Activated CD4-positive, alpha-beta T cell treated with anti-CD3 and anti-CD28 coated beads, Interleukin-2, amount 10 ng/mL, durations not matched to agents 24 days and 14 days (primary cell): ENCODE measurements around the gene XKR3. TPM values are rescaled to one million over a fixed set of nuclear protein-coding genes. Genes with fewer than 3 reads are reported as not detected.
"Not testable (repeated sequence)": the region's sequence is repeated elsewhere in the genome, so short reads cannot be mapped to it uniquely, and the experiment has no call there.

Source experiments
- DNase-seq: peaks from one replicate; pipeline ENCODE4 v3.0.0; 2022
- H3K27ac Mint-ChIP-seq: one replicate; pipeline ENCODE4 v1.8.0; 2022; ENCODE audit warnings: mild to moderate bottlenecking, mixed read lengths
- H3K27me3 Mint-ChIP-seq: one replicate; pipeline ENCODE4 v1.8.0; 2022; ENCODE audit warnings: mixed read lengths
- H3K36me3 Mint-ChIP-seq: one replicate; pipeline ENCODE4 v1.8.0; 2022; ENCODE audit warnings: low read depth, mild to moderate bottlenecking, mixed read lengths
- H3K4me1 Mint-ChIP-seq: one replicate; pipeline ENCODE4 v1.8.0; 2021; ENCODE audit warnings: mixed read lengths
- H3K4me3 Mint-ChIP-seq: one replicate; pipeline ENCODE4 v1.8.0; 2022; ENCODE audit warnings: mild to moderate bottlenecking, moderate library complexity, mixed read lengths
- H3K9me3 Mint-ChIP-seq: one replicate; pipeline ENCODE4 v1.8.0; 2021; ENCODE audit warnings: mixed read lengths
- intact Hi-C: fragments of 100-400 bp; cut with micrococcal nuclease; formaldehyde crosslinking; loops from one replicate; pipeline ENCODE4 v1.15.1; 2023
- total RNA-seq: library from RNA; stranded (reverse); gene quantifications from 2 replicates; pipeline ENCODE4 v1.2.3, GENCODE V29; 2022

Gene XKR3
- total RNA-seq, 1 donor from 2014 or later, result not detected

DNA sequence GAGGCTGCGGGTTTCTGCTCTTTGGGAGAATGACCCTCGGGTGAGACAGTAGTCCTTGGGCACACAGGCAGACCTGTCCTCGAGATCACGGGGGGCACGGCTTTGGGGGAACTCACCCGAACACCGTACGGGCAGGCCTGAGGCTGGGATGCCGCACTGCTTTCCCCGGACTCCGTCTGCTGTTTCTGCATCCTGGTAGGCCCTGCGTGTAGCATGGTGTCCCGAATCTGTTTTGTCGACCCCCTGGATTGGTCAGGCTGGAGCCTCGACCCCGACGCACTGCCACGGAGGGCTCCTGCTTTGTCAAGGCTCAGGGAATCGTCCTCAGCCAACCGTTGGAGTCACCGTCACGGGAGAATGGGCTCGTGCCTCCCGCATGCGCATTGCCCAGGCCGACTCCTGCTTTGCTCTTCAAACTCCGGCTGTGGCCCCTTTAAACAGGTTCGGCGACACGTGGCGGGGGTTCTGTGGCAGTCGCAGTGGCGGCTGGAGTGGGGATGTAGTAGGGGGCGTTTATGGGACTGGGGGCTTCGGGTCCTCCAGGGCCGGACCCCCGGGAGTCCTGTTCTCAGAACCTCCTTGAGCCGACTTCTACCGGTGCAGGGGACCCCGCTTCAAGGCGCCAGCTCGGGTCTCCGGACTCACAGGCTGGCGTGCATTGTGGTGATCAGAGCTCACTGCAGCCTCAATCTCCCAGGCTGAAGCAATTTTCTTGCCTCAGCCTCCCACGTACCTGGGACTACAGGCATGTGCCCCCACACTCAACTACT, 76.9 kb downstream of the XKR3 start:
- H3K27ac Mint-ChIP-seq, H3K27me3 Mint-ChIP-seq, H3K4me1 Mint-ChIP-seq, DNase-seq, intact Hi-C loops, H3K36me3 Mint-ChIP-seq, H3K9me3 Mint-ChIP-seq, H3K4me3 Mint-ChIP-seq: not testable (repeated sequence)

DNA sequence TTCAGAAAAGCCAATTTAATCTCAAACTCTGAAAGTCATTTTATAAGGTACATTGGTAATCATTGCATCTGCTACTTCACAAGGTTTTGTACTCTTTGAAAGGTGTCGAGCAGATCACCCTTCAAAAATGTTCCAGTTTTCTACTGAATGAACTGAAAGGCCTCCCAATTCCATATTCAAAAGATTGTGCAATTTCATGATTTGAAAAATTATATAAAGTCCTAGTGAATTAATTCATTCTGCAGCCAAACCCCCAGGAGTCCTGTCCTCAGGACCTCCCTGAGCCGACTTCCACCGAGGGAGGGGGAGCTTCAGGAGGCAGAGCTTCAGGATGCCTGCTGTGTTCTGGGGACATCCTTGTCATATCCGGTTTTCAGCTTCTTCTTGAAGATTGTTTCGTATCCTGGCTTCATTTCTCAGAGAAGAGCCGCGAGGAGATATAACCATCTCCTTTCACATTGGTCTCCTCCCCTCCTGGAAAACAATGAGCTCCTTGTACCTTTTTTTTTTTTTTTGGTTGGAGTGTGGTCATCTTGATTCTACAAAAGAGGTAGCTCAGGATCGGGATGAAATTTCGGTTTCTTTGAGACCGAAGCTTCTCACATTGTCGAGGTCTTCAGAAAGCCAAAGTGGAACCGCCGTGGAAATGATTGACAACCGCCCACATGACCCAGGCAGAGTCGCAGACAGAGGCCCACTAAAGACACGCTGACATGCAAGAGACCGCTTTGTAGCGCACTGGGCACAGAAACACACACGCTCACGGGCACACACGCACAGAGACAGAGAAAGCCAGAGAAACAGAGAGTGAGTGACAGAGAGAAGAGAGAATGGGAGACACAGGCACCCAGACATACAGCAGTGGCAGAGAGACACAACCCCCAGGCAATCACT, 77.7 kb downstream of the XKR3 start:
- H3K27ac Mint-ChIP-seq, H3K36me3 Mint-ChIP-seq, H3K4me3 Mint-ChIP-seq, H3K4me1 Mint-ChIP-seq, H3K9me3 Mint-ChIP-seq, DNase-seq, H3K27me3 Mint-ChIP-seq, intact Hi-C loops: not testable (repeated sequence)

DNA sequence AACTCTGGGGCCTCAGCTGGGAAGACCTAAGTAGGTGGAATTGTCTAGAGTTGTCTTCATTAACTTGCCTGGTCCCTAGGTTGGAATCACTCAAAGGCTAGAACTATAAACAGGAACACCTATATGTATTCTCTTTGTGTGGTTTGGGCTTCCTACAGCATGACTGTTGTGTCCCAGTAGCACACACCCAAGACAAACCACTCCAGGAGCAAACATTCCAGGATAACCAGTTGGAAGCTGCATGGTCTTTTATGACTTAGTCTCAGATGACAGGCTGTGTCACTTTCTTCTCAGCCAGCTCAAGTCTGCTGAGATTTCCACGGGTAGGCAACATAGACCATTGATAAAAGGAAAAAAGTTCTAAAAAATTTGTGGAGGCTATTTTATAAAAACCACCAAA, 90.9 kb downstream of the XKR3 start:
- H3K36me3 Mint-ChIP-seq, H3K9me3 Mint-ChIP-seq, H3K4me3 Mint-ChIP-seq, H3K4me1 Mint-ChIP-seq, DNase-seq, H3K27me3 Mint-ChIP-seq, H3K27ac Mint-ChIP-seq, intact Hi-C loops: not testable (repeated sequence)

Other genes with a start within 250 kb of the XKR3 start
- gene CCT8L2, start 232.6 kb downstream of the XKR3 start, total RNA-seq, result not detected in 2 replicates
- gene GAB4, start 182.8 kb upstream of the XKR3 start, total RNA-seq, result not detected in 2 replicates